IMR-90 (cell line): ENCODE data around the gene ARSB. TPM values are rescaled to one million over a fixed set of nuclear protein-coding genes. Genes with fewer than 3 reads are reported as not detected.

Experiments
- ATAC-seq: fragments of 200-7000 bp; cut with Tn5 transposase; 2 replicates; pipeline ENCODE4 v1.9.1; 2020; ENCODE audit warnings: low read depth, mild to moderate bottlenecking, moderate library complexity
- BruUV-seq: library from RNA; stranded (reverse); fragments of 400-500 nt; replicated peaks from 2 replicates; lab custom pipeline; 2021; lab: Mats Ljungman, UMichigan
- CTCF ChIA-PET: fragments of 300-600 bp; formaldehyde crosslinking; extraction: SDS; loops from one replicate; lab custom pipeline; 2021; ENCODE audit warnings: antibody characterized with exemption; lab: Yijun Ruan, JAX
- POLR2A ChIA-PET: fragments of 300-600 bp; sonication (Branson Sonifier 250); formaldehyde crosslinking; loops from one replicate; lab custom pipeline; 2022; ENCODE audit warnings: antibody characterized with exemption; ENCODE audit not compliant: unreplicated experiment; lab: Charles Lee
- DNase-seq: peaks from one replicate; pipeline ENCODE4 v3.0.0; 2013
- H2AFZ ChIP-seq: replicated peaks from 2 replicates; pipeline ENCODE3; 2013; ENCODE audit warnings: low read length, mild to moderate bottlenecking; ENCODE audit not compliant: poor library complexity
- H2AK5ac ChIP-seq: 2 replicates; pipeline ENCODE4 v1.6.1; 2013; ENCODE audit warnings: low read depth, low read length, inconsistent platforms
- H2AK9ac ChIP-seq: replicated peaks from 2 replicates; pipeline ENCODE3; 2013; ENCODE audit warnings: mild to moderate bottlenecking, low read depth, low read length, moderate library complexity; ENCODE audit not compliant: poor library complexity
- H2BK120ac ChIP-seq: 2 replicates; pipeline ENCODE4 v1.6.1; 2013; ENCODE audit warnings: low read depth, low read length, inconsistent platforms
- H2BK15ac ChIP-seq: 3 replicates; pipeline ENCODE4 v1.6.1; 2013; ENCODE audit warnings: low read depth, low read length, inconsistent platforms
- H2BK20ac ChIP-seq: 2 replicates; pipeline ENCODE4 v1.6.1; 2013; ENCODE audit warnings: low read depth, mild to moderate bottlenecking, inconsistent platforms, low read length, moderate library complexity
- H2BK5ac ChIP-seq: 2 replicates; pipeline ENCODE4 v1.6.1; 2013; ENCODE audit warnings: mild to moderate bottlenecking, low read depth, low read length, inconsistent platforms; ENCODE audit not compliant: poor library complexity, severe bottlenecking
- H3K14ac ChIP-seq: replicated peaks from 2 replicates; pipeline ENCODE4 v1.6.1; 2013; ENCODE audit warnings: low read depth, low read length, inconsistent platforms
- H3K18ac ChIP-seq: 2 replicates; pipeline ENCODE4 v1.6.1; 2013; ENCODE audit warnings: low read depth, low read length, control low read depth
- H3K23ac ChIP-seq: 2 replicates; pipeline ENCODE4 v1.6.1; 2013; ENCODE audit warnings: low read depth, low read length, inconsistent platforms
- H3K27ac ChIP-seq: 2 replicates; pipeline ENCODE4 v1.5.1; 2013; ENCODE audit warnings: mild to moderate bottlenecking, control low read depth, low read length; ENCODE audit not compliant: insufficient read depth
- H3K27me3 ChIP-seq: 2 replicates; pipeline ENCODE4 v1.6.1; 2013; ENCODE audit warnings: low read length; ENCODE audit not compliant: control insufficient read depth, insufficient read depth
- H3K36me3 ChIP-seq: 2 replicates; pipeline ENCODE4 v1.6.1; 2013; ENCODE audit warnings: low read length, mixed read lengths; ENCODE audit not compliant: control insufficient read depth, insufficient read depth
- H3K4ac ChIP-seq: 2 replicates; pipeline ENCODE4 v1.6.1; 2013; ENCODE audit warnings: low read depth, low read length, inconsistent platforms
- H3K4me1 ChIP-seq: 2 replicates; pipeline ENCODE4 v1.6.1; 2013; ENCODE audit warnings: low read length, mixed read lengths; ENCODE audit not compliant: control insufficient read depth, insufficient read depth
- H3K4me2 ChIP-seq: 2 replicates; pipeline ENCODE4 v1.6.1; 2013; ENCODE audit warnings: low read depth, mild to moderate bottlenecking, control low read depth, low read length, moderate library complexity
- H3K4me3 ChIP-seq: 2 replicates; pipeline ENCODE4 v1.5.1; 2013; ENCODE audit warnings: low read depth, mild to moderate bottlenecking, control low read depth, low read length, moderate library complexity; ENCODE audit not compliant: insufficient read depth
- H3K56ac ChIP-seq: 2 replicates; pipeline ENCODE4 v1.6.1; 2013; ENCODE audit warnings: low read length, inconsistent platforms; ENCODE audit not compliant: insufficient read depth; ENCODE audit errors: extremely low read depth
- H3K79me1 ChIP-seq, 2 experiments: 2 replicates each; pipeline ENCODE4 v1.6.1; 2013; ENCODE audit warnings: low read length in 2 of 2, inconsistent platforms in 1 of 2, low read depth in 1 of 2
- H3K9ac ChIP-seq: 2 replicates; pipeline ENCODE4 v1.6.1; 2013; ENCODE audit warnings: low read depth, low read length, control low read depth
- H3K9me1 ChIP-seq: 2 replicates; pipeline ENCODE4 v1.6.1; 2013; ENCODE audit warnings: low read length, inconsistent platforms; ENCODE audit not compliant: insufficient read depth
- H3K9me3 ChIP-seq: 2 replicates; pipeline ENCODE4 v1.6.1; 2013; ENCODE audit warnings: low read length; ENCODE audit not compliant: control insufficient read depth, insufficient read depth
- H4K20me1 ChIP-seq: 2 replicates; pipeline ENCODE4 v1.6.1; 2013; ENCODE audit warnings: low read length, inconsistent platforms; ENCODE audit not compliant: insufficient read depth
- H4K5ac ChIP-seq: 2 replicates; pipeline ENCODE4 v1.6.1; 2013; ENCODE audit warnings: mild to moderate bottlenecking, low read depth, low read length, control low read depth
- H4K8ac ChIP-seq, 2 experiments: 2 replicates each; pipeline ENCODE4 v1.6.1; 2013; ENCODE audit warnings: low read depth in 2 of 2, low read length in 2 of 2, control low read depth in 1 of 2, inconsistent platforms in 1 of 2
- H4K91ac ChIP-seq: 2 replicates; pipeline ENCODE4 v1.6.1; 2013; ENCODE audit warnings: low read depth, low read length, inconsistent platforms; ENCODE audit not compliant: insufficient read depth
- BHLHE40 ChIP-seq: fragments of 150-350 bp; IDR thresholded peaks from 2 replicates; pipeline ENCODE4 v1.6.1; 2016; ENCODE audit warnings: mild to moderate bottlenecking, low read depth, low read length
- CHD1 ChIP-seq: IDR thresholded peaks from 2 replicates; pipeline ENCODE4 v1.6.1; 2012; ENCODE audit warnings: low read depth, low read length, improper control_type of control experiment
- FOS ChIP-seq: fragments of 150-350 bp; IDR thresholded peaks from 2 replicates; pipeline ENCODE4 v1.6.1; 2016; ENCODE audit warnings: low read depth, low read length
- MAFK ChIP-seq: IDR thresholded peaks from 2 replicates; pipeline ENCODE4 v1.6.1; 2012; ENCODE audit warnings: low read depth, low read length, improper control_type of control experiment
- MAZ ChIP-seq: IDR thresholded peaks from 2 replicates; pipeline ENCODE4 v1.6.1; 2012; ENCODE audit warnings: low read depth, mild to moderate bottlenecking, low read length, improper control_type of control experiment, moderate library complexity, borderline replicate concordance
- MXI1 ChIP-seq: IDR thresholded peaks from 2 replicates; pipeline ENCODE4 v1.6.1; 2012; ENCODE audit warnings: low read depth, mild to moderate bottlenecking, low read length, moderate library complexity, borderline replicate concordance
- NFE2L2 ChIP-seq: fragments of 150-350 bp; IDR thresholded peaks from 2 replicates; pipeline ENCODE4 v1.6.1; 2016; ENCODE audit warnings: low read depth, mild to moderate bottlenecking, low read length
- POLR2A ChIP-seq: IDR thresholded peaks from 2 replicates; pipeline ENCODE4 v1.6.1; 2012; ENCODE audit warnings: mild to moderate bottlenecking, low read depth, low read length
- RAD21 ChIP-seq: IDR thresholded peaks from 2 replicates; pipeline ENCODE4 v1.6.1; 2012; ENCODE audit warnings: low read length, improper control_type of control experiment
- RFX5 ChIP-seq: IDR thresholded peaks from 2 replicates; pipeline ENCODE4 v1.8.0; 2012; ENCODE audit warnings: low read depth, mild to moderate bottlenecking, low read length, moderate library complexity
- WGBS, 2 experiments: methylation state at CpG; one replicate each; pipeline versions ENCODE4 v1.1.5 to v1.1.7; 2013; ENCODE audit warnings: missing lambda C conversion rate in 2 of 2; ENCODE audit not compliant: insufficient read length in 1 of 2; ENCODE audit errors: extremely low coverage in 2 of 2; 5-methylcytosine and 5-hydroxymethylcytosine counted together
- dilution Hi-C: fragments of 300-500 bp; cut with HindIII; formaldehyde crosslinking; loops from one replicate; pipeline ENCODE4 v1.14.3; 2018; ENCODE audit warnings: low sequenced_read_pairs; ENCODE audit not compliant: unreplicated experiment
- in situ Hi-C: fragments of 300-500 bp; cut with MboI; formaldehyde crosslinking; loops from 3 replicates; pipeline ENCODE4 v1.14.3; 2019; ENCODE audit warnings: low sequenced_read_pairs, inconsistent platforms, mixed read lengths
- intact Hi-C: fragments of 100-400 bp; cut with micrococcal nuclease; formaldehyde crosslinking; loops from 2 replicates; pipeline ENCODE4 v1.10.0; 2022
- polyA plus RNA-seq, 3 experiments: library from polyadenylated mRNA; depleted of rRNA; stranded (reverse); fragments of >200 nt; gene quantifications; 2 replicates each; pipeline ENCODE4 v1.2.3, GENCODE V29; 2012; ENCODE audit warnings: low replicate concordance in 1 of 3
- total RNA-seq: library from RNA; depleted of rRNA; stranded (reverse); fragments of >200 nt; gene quantifications from 2 replicates; pipeline ENCODE4 v1.2.3, GENCODE V29; 2012
- TF ChIP-seq, protein P1 (sequence below): conservative IDR thresholded peaks from 2 replicates; pipeline ENCODE4 v1.5.1; 2012; ENCODE audit warnings: mild to moderate bottlenecking, low read depth, low read length, improper control_type of control experiment
- TF ChIP-seq, protein P2 (sequence below): fragments of 150-350 bp; IDR thresholded peaks from 2 replicates; pipeline ENCODE4 v1.6.1; 2017; ENCODE audit warnings: mild to moderate bottlenecking, antibody characterized with exemption, low read length, low read depth

ARSB gene
- total and polyA plus RNA-seq, 2 of the 4 experiments (the other 2 are of a cell fraction) = 16.0 to 16.3 TPM

DNA sequence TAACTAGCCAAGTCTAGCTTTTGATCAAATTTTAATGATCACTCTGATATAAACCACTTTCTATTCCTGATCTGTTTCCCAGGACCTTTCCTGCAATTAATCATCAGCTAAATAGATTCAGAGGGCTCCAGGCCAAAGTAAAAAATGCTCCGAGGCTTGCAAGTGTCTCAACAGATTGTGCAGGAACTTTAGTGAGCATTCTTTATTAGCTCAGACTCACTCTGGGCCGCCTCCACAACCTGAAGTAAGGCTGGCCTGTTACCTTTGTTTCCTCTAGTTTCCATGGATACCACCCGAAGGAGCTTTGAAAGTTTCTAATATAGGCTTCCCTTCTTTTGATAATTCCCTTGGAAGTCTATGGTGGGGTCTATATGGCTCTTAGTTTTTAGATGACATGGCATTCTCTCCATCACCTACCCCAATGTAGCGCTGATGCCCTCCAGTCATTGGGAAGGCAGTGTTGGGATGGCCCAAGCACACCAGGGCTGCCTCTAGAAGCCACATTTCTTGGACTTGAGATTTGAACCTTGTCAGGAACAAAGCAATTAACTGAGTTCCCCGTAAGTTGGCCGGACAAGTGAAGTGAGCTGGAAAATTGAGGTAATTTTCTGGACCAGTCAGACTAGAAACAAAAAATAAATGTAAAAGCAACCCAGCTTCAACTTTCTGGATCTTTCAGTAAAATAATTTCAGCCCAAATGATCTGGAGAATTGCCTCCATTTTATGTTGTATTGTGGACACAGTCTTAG lies 238.9 kb downstream of the ARSB start:
- dilution Hi-C loops = no loop called here

More for the DNA sequence above, 238.9 kb downstream of the ARSB start:
- Histone ChIP-seq H3K79me1 (no peaks in the 10 kb centered on the region), H3K14ac (no peak overlapping the region), H2BK120ac (peak overlapping the region; percentile 32; the same call in 1 of the 2 replicates), H2BK20ac (no peak overlapping the region), H4K20me1 (no peaks in the 10 kb centered on the region), H3K4me3 (no peak overlapping the region), H2BK15ac (no peak overlapping the region), H4K91ac (peak overlapping the region; percentile 21; the same call in 1 of the 2 replicates), H3K4me1 (peaks cover 14% of the 10 kb centered on the region), H4K5ac (no peak overlapping the region; the same call in 1 of the 2 replicates), H3K9me3 (no peaks in the 10 kb centered on the region), H3K27ac (no peak overlapping the region), H3K36me3 (no peaks in the 10 kb centered on the region), H3K4me2 (no peak overlapping the region), H3K27me3 (peaks cover 6% of the 10 kb centered on the region; the same call in 1 of the 2 replicates), H4K8ac (no peak overlapping the region), H3K18ac (no peak overlapping the region), H2AK5ac (peak overlapping the region; percentile 58; the same call in 1 of the 2 replicates), H3K9me1 (peaks cover 11% of the 10 kb centered on the region; the same call in 1 of the 2 replicates), H3K9ac (no peak overlapping the region), H2BK5ac (no peak overlapping the region), H3K23ac (no peak overlapping the region), H2AK9ac (no peak overlapping the region), H2AFZ (no peak overlapping the region), H3K4ac (peak overlapping the region; percentile 24; the same call in 1 of the 2 replicates), H3K56ac (no peak overlapping the region)
- POLR2A ChIA-PET = no interaction called here
- in situ Hi-C loops = no loop called here
- no TSS peak for BruUV-seq
- TF ChIP-seq, protein P1, sequence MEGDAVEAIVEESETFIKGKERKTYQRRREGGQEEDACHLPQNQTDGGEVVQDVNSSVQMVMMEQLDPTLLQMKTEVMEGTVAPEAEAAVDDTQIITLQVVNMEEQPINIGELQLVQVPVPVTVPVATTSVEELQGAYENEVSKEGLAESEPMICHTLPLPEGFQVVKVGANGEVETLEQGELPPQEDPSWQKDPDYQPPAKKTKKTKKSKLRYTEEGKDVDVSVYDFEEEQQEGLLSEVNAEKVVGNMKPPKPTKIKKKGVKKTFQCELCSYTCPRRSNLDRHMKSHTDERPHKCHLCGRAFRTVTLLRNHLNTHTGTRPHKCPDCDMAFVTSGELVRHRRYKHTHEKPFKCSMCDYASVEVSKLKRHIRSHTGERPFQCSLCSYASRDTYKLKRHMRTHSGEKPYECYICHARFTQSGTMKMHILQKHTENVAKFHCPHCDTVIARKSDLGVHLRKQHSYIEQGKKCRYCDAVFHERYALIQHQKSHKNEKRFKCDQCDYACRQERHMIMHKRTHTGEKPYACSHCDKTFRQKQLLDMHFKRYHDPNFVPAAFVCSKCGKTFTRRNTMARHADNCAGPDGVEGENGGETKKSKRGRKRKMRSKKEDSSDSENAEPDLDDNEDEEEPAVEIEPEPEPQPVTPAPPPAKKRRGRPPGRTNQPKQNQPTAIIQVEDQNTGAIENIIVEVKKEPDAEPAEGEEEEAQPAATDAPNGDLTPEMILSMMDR = no peak
- TF ChIP-seq CHD1 (no peak), FOS (no peak), MXI1 (no peak), POLR2A (no peak), MAZ (no peak), RFX5 (no peak), RAD21 (no peak), NFE2L2 (no peak), BHLHE40 (no peak), MAFK (no peak)
- TF ChIP-seq, protein P2, sequence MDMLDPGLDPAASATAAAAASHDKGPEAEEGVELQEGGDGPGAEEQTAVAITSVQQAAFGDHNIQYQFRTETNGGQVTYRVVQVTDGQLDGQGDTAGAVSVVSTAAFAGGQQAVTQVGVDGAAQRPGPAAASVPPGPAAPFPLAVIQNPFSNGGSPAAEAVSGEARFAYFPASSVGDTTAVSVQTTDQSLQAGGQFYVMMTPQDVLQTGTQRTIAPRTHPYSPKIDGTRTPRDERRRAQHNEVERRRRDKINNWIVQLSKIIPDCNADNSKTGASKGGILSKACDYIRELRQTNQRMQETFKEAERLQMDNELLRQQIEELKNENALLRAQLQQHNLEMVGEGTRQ = no peak
- ATAC-seq (no peak), DNase-seq (no peak)
- 75% methylated on average over 2 of the region's 6 CpGs; no CpG with 5 or more reads in 1 of the 2 experiments for WGBS, 2 experiments
- CTCF ChIA-PET = no interaction called here
- intact Hi-C loops = no loop called here
